GM21447 (cell line): ENCODE measurements around the gene IL20RB.
"Not testable (repeated sequence)": the region's sequence is repeated elsewhere in the genome, so short reads cannot be mapped to it uniquely, and the experiment has no call there.

ENCODE experiments used
- ATAC-seq: cut with Tn5 transposase; IDR thresholded peaks from one replicate; pipeline ENCODE4 v1.9.1; 2021; ENCODE audit not compliant: unreplicated experiment

IL20RB gene

DNA sequence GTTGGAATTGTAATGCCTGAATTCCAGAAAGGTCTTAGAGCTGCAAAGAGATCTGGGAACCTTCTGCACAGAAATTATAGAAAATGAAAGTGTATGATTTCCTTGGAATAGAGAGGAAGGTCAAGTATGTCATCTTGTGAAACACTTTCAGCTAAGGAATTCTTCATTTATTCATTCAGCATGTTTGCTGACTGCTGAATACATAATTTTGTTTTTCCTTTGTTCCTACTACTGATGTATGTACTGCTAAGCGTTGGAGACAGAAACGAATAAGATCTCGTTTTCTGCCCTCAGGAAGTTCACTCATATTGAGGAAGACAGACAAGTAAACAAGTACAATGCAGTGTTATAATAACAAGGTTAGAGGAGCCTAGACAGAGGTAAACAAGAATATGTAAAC is 14.3 kb upstream of the IL20RB start:
- ATAC-seq: no peak

DNA sequence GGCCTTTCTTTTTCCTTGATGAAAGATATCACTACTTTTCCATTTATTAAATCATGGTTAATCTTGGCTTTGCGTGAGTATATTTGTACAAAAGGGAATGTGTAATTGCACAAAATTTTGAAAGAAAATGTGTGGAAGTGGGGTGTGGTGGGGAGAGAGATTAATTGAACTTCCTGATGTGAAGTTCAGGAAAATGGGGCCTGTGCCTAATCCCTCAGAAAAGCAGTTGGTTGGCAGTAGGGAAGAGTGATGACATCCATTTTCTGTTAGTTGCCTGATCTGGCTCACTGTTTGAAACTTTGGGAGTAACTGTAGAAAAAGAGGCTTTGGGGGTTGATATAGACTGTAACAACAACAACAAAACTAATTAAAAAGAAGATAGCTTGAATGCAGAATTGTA is 10.8 kb upstream of the IL20RB start:
- ATAC-seq: no peak

DNA sequence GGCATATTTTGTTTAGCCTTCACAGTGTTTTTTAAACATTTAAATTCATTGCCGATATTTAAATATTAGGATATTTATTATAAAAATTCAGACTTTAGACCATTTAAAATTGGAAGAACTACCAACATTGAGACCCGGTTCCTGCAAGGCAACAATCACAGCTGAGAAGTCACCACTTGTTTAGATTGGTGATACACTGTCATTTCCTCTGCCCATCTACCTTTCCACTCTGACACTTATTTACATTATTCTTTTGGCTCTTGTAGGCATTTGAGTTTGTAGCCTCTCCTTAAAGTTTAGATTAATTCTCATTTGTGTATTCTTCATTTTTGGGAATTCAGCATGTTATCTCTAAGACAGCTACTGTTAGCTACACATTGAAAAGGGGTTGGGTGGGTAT is 10.3 kb upstream of the IL20RB start:
- ATAC-seq: no peak

DNA sequence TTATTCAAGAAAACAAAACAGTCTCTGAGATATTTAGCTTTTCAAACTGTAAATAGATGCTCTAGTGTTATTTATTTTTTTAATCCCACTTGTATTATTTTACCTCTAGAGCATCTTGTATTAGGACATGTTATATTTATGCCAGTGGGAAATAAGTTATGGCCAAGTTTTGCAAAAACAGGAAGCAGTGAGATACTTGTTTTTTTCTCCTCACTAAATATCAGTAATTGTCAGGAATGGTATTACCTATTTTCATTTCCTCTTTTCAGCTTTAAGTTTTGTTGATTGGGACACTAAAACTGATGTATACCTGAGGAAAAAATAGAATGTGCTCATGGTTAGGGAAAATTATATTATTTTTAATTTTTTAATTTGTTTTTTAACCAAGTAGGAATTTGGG is 8.6 kb upstream of the IL20RB start:
- no peak for ATAC-seq

DNA sequence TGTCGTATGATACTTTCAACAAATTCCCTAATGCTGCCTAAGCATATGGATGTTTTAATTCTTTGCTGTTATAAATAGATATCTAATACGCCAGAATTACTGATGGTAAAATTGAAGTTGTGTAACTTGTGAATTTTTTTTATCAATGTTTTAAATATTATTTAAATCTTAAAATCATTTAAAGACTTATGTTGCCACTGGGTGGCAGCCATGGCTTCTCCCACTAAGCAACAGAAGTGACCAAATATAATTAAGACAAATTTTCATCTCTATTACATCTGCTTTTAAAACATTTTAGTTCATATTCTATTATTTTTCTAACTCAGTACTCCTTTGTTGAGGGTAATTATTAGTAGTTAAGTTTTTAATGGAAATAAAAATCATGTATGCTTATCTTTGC is 8.1 kb upstream of the IL20RB start:
- ATAC-seq: no peak

DNA sequence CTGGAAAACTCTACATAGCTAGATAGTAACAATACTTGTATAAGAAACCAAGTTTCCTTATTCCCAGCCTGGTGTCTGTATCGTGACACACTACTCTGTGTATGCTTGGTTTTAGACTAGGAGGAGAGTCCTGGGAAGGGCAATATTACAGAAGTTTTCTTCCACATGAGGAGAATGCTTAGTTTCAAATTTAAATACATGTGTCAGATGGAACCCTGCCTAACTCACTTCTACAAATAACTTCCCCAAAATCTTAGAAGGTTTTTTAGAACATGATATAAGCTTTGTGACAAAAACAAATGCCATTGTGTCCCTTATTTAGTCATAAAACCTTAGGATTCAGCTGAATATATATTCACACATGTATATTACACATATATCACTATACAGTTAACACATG is 7.2 kb upstream of the IL20RB start:
- no peak for ATAC-seq

DNA sequence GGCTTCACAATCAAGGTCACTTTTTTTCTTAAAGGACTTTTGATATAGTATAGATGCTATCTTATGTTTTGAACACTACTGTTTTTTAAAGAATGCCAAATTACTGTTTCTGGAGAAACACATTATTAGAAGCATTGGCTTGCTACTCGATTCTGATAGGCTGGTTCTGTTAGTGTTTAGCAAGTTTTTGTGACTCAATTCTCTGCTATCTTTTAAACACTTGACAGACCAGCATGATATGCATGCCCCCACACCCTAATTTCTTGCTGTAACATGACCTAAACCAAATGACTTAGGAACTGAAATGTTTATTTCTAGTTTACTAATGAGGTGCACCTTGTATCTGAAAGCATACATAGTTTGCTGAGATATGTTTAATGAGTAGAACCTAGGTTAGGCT is 5.5 kb upstream of the IL20RB start:
- ATAC-seq: no peak

DNA sequence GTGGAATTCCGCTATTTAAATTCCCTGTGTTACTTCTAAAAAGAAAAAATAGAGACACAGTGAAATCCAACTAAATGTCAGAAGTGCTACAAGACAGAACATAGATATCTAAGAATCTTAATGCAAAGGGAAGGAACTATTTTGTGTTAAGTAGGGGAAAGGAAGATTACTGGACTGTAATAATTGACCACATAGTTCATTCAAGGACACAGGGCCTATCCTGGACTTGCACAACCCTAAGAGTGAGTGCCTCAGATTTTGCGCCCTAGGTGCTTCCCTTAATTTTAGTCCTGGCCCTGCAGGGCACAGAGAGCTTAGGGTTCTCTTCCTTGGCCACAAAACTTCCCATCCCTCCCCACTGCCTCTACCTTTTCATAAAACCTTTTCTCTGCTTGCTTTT is 3.5 kb upstream of the IL20RB start:
- no peak for ATAC-seq

DNA sequence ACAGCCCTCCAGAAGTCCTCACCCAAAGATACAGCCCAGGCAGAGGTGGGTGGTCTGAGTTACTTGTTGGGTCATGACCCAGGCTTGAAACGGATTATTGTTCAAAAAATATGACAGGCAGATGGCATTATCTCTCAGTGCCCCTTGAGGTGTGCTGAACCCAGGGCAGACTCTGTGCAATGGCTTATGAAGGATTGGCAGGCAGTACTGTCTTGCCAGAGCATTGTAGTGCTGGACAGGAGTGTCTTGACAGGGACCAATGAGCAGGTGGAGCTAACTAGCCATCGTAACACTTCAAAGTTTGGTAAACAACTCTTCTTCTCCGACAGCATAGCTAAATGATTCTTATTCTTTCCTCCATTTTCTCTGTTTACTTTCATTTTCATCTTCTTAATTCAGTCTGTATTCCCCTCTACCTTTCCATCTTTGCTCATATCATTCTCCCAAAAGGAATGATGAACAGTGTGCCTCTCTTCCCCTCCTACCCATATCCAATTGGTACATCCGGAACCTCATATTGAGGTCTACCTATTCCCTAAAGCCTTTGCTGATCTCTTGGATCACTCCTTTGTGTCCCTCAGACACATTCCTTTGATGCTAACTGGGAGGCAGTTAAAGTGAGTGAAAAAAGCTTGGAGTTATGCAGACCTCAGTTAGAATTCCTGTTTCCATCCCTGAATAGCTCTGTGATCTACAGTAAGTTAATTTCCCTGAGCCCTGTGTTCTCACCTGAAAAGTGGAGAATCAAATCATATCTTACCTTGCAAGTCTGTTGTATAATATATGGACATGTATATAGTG is 2.6 kb upstream of the IL20RB start:
- no peak for ATAC-seq

DNA sequence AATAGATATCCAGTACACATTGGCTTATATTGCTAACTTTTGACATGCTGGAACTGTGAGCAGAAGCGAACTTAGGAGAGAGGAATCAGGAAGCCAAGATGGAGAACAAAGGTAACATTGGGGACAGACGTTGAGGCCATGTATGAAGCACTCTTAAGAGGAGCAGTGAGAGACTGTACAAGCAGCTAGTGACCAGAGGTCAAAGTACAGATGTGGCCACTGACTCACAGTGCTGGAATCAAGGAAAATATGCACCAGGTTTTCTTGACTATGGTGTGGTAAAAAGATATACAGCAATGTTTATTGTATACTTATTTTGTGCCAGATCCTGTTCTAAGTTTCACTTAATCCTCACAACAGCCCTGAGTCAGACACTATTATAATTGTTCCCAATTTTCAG is 2.0 kb upstream of the IL20RB start:
- no peak for ATAC-seq

DNA sequence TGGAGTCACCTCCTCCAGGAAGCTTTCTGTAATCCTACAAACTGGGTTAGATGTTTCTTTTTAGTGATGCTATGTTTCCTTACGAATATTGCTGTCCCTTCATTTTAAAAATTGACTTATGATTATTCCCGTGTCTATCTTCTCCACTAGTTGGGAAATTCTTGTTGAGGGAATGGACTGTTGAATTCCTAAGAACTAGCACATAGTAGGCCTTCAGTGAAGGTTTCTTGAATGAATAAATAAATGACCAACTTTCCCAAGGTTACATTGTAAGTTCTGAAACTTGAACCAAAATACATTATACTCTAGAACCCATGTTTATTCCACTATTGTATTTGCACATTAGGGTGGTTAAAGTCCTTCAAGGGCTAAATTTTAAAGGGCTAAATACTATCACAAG is 812 bp upstream of the IL20RB start:
- ATAC-seq: no peak

DNA sequence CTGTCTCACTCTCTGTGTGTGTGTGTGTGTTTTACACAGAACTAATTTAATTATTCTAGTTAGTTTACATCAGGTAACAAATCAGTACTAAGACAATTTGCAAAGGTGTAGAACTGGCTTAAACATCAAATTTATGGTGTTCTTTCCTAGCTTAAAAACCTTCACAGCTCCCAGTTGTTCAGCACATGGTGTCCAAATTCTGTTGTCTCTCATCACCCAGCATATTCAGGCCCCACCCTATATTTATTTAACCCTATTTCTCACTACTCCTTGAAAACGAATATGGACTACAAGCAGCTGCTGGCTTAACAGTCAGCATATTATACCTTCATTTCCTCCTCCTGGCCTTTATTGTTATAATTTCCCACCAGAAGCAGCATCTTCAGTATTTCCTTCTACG is 1.2 kb downstream of the IL20RB start:
- ATAC-seq: no peak

DNA sequence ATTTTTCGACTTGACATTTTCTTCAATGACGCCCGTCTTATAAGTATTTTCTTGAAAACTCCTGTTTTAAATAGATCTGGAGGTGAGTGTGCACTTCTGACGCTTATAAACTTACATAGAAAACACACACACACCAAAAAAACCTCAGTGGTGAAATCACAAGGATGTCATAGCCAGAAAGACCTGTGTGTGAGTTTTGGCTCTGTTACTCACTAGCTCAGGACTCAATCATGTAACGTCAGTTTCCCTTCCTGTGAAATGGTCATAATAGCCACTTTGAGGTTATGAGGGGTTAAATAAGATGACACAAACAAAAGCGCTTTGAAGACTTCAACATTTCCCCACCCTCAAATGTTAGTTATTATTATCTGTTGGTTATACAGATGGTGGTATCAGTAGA is 1.8 kb downstream of the IL20RB start:
- no peak for ATAC-seq

DNA sequence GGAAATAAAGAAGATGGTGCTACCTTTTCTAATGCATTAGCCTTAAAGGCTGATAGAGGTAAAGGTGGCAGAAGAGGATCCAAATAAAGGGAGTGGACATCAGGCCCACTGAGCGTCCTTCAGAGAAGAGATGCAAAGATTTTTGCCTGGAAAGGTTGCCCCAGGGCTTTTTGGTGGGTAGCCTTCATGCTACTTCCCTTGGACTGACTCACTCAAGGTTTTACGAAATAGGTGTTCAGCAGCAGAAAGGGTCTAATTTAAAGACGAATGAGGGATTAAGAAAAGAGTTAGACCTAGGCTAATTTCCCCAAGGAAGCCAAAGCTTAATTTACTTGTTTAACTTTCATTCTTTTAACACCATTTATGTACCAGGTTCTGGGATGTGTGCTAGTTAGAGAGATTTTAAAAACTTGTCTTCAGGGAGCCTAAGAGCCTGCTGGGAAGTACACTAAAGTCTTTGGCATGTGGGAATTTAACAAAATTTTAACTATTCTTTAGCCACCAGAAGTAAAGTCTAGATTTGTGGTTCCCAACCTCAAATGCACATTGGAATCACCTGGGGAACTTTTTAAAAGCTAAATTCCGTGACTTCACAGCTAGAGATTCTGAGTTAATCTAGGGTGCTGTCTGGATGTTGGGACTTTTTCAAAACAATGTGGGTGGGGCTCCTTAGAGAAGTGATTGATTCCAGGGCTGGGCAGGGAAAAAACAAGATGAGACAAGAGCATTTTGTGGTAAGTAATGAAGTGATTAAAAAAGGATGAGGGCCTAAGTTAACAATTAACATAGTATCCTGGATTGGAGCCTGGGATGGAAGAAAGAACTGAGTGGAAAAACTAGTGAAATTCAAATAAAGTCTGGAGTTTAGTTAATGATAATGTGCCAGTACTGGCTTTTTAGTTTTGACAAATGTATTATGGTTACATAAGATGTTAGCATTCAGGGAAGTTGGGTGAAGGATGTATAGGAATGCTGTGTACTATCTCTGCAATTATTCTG is 3.4 kb downstream of the IL20RB start:
- ATAC-seq: no peak

DNA sequence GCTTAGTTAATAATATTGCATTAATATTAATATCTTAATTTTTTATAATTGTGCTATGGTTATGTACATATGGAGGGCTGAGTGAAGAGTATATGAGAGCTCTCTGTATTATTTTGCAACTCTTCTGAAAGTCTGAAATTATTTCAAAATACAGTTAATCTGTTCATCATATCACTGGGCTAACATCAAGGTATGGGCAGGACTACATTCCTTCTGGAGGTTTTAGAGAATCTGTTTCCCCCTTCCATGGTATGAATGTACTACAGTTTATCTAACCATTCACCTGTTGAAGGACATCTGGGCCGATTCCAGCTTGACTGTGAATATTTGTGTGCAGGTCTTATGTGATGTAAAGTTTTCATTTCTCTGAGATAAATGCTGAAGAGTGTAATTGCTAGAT is 5.1 kb downstream of the IL20RB start:
- ATAC-seq: no peak

DNA sequence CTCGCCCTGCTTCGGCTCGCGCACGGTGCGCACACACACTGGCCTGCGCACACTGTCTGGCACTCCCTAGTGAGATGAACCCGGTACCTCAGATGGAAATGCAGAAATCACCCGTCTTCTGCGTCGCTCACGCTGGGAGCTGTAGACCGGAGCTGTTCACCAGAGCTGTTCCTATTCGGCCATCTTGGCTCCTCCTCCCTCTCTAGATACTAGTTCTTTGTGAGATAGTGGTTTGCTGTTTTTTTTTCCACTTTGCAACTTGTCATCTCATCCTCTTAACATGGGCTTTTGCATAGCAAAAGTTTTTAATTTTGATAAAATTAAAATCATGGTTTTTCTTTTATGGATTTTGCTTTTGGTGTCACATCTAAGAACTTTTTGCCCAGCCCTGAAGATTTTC is 11.8 kb downstream of the IL20RB start:
- not testable (repeated sequence) for ATAC-seq

DNA sequence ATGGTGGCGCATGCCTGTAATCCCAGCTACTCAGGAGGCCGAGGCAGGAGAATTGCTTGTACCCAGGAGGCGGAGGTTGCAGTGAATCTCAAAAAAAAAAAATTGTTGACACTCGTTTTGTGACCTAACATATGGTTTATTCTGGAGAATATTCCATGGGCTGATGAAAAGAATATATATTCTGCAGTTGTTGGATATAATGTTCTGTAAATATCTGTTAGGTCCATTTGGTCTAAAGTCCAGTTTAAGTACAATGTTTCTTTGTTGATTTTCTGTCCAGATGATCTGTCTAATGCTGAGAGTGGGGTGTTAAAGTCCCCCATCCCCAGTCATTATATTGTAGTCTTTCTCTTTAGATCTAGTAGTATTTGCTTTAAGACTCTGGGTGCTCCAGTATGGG is 15.6 kb downstream of the IL20RB start:
- no peak for ATAC-seq

DNA sequence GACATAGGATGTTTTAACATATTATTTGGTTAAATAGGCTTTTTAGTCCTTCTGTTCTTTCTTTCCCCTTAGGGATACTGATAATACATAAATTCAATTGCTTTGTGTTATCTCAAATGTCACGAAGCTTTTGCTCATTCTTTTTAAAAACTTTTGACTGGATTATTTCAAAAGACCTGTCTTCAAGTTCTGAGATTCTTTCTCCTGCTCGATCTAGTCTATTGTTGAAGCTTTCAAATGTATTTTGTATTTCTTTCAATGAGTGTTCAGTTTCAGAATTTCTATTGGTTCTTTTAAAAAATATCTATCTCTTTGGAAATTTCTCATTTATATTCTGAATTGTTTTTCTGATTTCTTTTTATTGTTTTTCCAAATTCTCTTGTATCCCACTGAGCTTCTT is 16.9 kb downstream of the IL20RB start:
- no peak for ATAC-seq

DNA sequence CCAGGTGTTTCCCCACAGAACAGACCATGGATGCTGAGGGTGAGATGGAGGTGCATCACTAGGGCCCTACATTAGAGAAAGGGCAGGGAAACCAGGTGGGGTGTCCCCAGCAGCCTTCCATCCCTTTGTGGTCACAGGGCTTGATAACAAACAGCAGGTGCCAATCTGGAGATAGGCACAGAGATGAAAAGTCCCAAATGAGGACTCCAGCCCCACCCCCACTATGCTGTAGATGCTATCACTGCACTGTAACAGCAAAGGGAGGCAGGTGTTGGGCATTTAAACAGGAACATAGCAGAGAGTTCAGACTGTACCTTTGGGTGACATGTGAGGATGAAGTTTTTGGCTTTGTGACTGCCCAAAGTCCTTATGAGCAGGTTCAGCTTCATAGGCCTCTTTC is 21.4 kb downstream of the IL20RB start:
- ATAC-seq: no peak

DNA sequence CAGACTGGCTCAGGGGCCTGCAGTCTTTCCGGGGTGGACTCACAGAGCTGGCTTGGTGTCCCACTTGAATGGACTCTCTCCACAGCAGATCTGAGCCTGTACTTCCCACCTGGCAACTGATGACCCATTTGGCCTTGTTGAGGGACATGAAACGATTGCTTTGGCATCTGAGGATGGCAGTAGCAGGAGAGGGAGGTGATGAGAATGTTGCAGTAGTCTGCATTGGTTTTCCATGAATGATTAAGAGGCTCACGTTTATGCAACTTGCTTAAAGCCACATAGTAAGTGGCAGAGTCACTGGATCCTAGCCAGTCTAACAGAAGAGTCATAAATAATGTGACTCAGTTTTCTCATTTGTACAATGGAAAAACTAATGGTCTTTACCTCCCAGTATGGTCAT is 21.9 kb downstream of the IL20RB start:
- ATAC-seq: no peak

DNA sequence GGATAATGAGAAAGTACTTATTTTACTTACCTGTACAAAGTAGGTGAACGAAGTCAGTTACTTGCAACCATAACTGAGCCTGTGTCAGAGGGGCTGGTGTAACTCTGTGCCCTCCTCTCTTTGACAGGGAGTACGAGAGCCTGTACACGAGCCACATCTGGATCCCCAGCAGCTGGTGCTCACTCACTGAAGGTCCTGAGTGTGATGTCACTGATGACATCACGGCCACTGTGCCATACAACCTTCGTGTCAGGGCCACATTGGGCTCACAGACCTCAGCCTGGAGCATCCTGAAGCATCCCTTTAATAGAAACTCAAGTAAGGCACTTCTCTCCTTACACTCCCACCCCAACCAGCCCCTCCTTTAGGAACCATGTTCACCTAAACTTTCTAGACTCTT is 24.2 kb downstream of the IL20RB start:
- no peak for ATAC-seq

DNA sequence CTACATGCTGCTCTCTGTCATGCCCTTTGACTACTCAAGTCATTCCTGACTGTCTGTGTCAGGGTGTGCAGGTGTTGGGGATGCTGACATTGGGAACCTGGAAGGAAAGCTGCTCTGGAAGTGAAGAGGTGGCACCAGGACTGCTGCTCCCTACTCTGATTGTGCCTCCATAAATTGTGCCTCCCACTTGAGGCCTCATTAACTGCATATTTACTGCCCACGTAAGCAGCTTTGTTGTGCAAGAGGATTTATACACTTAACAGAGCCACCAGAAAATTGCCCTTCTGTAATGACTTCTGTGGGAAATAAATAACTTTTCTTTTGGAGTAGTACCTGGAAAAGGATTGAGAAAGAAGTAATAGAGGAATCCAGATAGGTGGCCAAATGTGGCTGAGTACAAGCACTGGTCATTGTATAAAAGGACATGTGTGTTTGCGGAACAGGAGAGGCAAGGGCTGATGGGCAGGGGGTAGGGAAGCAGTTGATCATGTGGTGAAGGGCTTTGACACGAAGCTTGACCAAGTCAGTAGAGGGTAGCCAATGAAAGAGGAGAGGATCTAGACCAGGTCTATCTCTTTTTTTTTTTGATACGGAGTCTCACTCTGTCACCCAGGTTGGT is 24.8 kb downstream of the IL20RB start:
- ATAC-seq: no peak
